Measurements from ENCODE around the gene KCNN3. TPM values are rescaled to one million over a fixed set of nuclear protein-coding genes. Genes with fewer than 3 reads are reported as not detected.

KCNN3 gene
- total RNA-seq, 4 donors from 2014 or later, result 0.30 to 0.72 (median 0.37) TPM

GRCh38 chr1:154759793-154760192 is 110.3 kb downstream of the KCNN3 start:
- Histone ChIP-seq H3K9me3 (no peaks in the 10 kb centered on the region), H3K4me3 (no peak overlapping the region), H3K27ac (no peak overlapping the region), H3K36me3 (no peaks in the 10 kb centered on the region), H3K27me3 (peaks cover 31% of the 10 kb centered on the region), H3K4me1 (peaks cover 8% of the 10 kb centered on the region)
- no peak for TF ChIP-seq POLR2A (IDR thresholded peaks at IDR 0.05)
- no peak for TF ChIP-seq CTCF (IDR thresholded peaks at IDR 0.05)
- TF ChIP-seq EP300 (IDR thresholded peaks at IDR 0.05), result no peak
- no peak for TF ChIP-seq POLR2AphosphoS5 (IDR thresholded peaks at IDR 0.05)
- WGBS, result 94% methylated on average over 8 of the region's 8 CpGs
- DNase-seq (ENCODE audit: low spot score in 2 of 2), result no peak

- H3K36me3 ChIP-seq, result no peaks in the 10 kb centered on the region
- no peaks in the 10 kb centered on the region for H3K9me3 ChIP-seq
- H3K4me1 ChIP-seq, result peaks cover 8% of the 10 kb centered on the region
- peak in 1 of 2 donors; percentile 30 for DNase-seq (ENCODE audit: low spot score in 2 of 2)
- H3K4me3 ChIP-seq, result no peak overlapping the region
- H3K27ac ChIP-seq, result no peak overlapping the region
- TF ChIP-seq CTCF (IDR thresholded peaks at IDR 0.05) (no peak), POLR2AphosphoS5 (IDR thresholded peaks at IDR 0.05) (no peak), POLR2A (IDR thresholded peaks at IDR 0.05) (no peak), EP300 (IDR thresholded peaks at IDR 0.05) (no peak)
- 89% methylated on average over 7 of the region's 7 CpGs for WGBS
- H3K27me3 ChIP-seq, result peaks cover 28% of the 10 kb centered on the region
Observed at GRCh38 chr1:154759196-154759595, 110.9 kb downstream of the KCNN3 start.

- DNase-seq (ENCODE audit: low spot score in 2 of 2), result peak in 1 of 2 donors; percentile 32
- no peaks in the 10 kb centered on the region for H3K9me3 ChIP-seq
- H3K4me3 ChIP-seq, result no peak overlapping the region
- H3K27ac ChIP-seq, result no peak overlapping the region
- H3K36me3 ChIP-seq, result no peaks in the 10 kb centered on the region
- H3K4me1 ChIP-seq, result peaks cover 8% of the 10 kb centered on the region
- TF ChIP-seq CTCF (IDR thresholded peaks at IDR 0.05) (no peak), POLR2AphosphoS5 (IDR thresholded peaks at IDR 0.05) (no peak), EP300 (IDR thresholded peaks at IDR 0.05) (no peak), POLR2A (IDR thresholded peaks at IDR 0.05) (no peak)
- peaks cover 24% of the 10 kb centered on the region for H3K27me3 ChIP-seq
- WGBS, result 91% methylated on average over 4 of the region's 6 CpGs
Observed at GRCh38 chr1:154758346-154758745, 111.7 kb downstream of the KCNN3 start.

- WGBS, result 78% methylated on average over 5 of the region's 5 CpGs
- TF ChIP-seq CTCF (IDR thresholded peaks at IDR 0.05) (no peak), POLR2A (IDR thresholded peaks at IDR 0.05) (no peak), EP300 (IDR thresholded peaks at IDR 0.05) (no peak), POLR2AphosphoS5 (IDR thresholded peaks at IDR 0.05) (no peak)
- Histone ChIP-seq H3K4me3 (no peak overlapping the region), H3K9me3 (no peaks in the 10 kb centered on the region), H3K36me3 (no peaks in the 10 kb centered on the region), H3K27ac (no peak overlapping the region), H3K27me3 (peaks cover 23% of the 10 kb centered on the region), H3K4me1 (peaks cover 8% of the 10 kb centered on the region)
- DNase-seq (ENCODE audit: low spot score in 2 of 2), result no peak
Observed at GRCh38 chr1:154756793-154757548, 113.1 kb downstream of the KCNN3 start.

GRCh38 chr1:154755858-154756730 is 114.0 kb downstream of the KCNN3 start:
- Histone ChIP-seq H3K4me3 (no peak overlapping the region), H3K27me3 (peaks cover 17% of the 10 kb centered on the region), H3K27ac (no peak overlapping the region), H3K9me3 (no peaks in the 10 kb centered on the region), H3K4me1 (peaks cover 8% of the 10 kb centered on the region), H3K36me3 (no peaks in the 10 kb centered on the region)
- 81% methylated on average over 6 of the region's 6 CpGs for WGBS
- no peak for TF ChIP-seq POLR2AphosphoS5 (IDR thresholded peaks at IDR 0.05)
- no peak for TF ChIP-seq CTCF (IDR thresholded peaks at IDR 0.05)
- TF ChIP-seq POLR2A (IDR thresholded peaks at IDR 0.05), result no peak
- no peak for TF ChIP-seq EP300 (IDR thresholded peaks at IDR 0.05)
- DNase-seq (ENCODE audit: low spot score in 2 of 2), result no peak
